OCI-M2 (cell line): ENCODE results near the gene SPON2.

Experiments used
- DNase-seq: peaks from one replicate; lab custom pipeline; 2025; ENCODE audit not compliant: unreplicated experiment; lab: John Stamatoyannopoulos, UW

SPON2 gene

DNA sequence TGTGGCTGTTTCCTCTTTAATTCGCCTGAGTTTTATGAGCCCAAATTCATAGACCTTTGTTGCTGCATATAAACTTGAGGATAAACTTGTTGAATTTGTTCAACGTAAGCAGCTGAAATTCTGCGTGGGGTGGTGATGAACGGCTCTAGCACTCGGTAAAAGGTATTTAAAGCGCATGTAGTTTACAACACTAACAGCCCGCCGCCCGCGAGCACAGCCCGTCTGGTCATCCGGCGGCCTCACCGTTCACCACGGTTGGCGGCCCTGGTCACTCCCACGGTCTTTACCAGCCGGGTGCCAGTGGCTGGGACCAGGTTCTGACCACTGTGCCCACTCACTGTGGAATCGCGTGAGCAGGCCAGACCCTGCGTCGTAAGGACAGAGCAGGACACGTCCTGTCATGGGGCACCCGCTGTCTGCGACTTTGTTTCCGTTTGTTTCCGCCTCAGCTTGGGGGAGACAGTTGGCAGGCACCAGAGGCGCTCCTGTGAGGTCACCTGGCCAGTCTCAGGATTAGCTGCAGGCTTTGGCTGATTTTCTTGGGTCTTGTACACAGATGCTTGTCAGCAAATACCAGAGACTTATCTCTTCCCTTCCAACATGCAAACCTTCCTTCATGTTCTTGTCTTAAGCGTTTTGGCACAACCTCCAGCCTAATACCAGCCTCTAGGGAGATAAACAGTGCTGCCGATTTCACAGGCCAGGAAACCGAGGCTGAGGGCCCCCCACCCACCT is 36.8 kb upstream of the SPON2 start:
- DNase-seq: no peak

DNA sequence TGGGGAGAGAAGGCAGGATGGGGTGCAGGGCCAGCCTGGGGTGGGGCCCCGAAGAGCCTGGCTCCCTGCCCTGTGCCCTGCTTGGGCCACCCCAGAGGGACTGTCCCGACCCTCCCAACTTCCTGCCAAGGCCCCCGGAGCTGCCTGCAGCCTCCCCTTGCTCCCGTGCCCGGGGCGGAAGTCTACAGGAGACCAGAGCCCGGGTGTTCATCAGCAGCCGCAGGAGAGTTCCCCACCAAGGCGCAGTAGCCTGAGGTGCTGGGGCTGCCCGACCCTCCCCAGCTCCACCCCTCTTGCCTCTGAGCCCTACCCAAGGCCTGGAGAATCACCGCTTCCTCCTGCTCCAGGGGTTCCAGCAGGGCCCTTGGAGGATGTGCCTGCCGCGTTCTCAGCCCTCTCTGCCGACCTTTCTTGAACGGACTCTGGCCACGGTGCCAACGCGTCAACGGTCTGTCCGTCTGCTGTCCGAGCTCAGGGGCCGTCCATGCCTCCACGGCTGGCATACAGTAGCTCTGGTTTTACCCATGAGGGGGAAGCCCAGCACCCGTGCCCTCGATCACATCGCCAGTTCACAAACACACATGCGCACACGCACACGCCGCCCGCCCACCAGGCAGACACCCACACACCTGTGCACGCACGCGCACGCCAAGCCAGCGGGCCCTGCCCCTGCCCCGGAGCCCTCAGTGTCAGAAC is 36.0 kb upstream of the SPON2 start:
- DNase-seq: no peak

DNA sequence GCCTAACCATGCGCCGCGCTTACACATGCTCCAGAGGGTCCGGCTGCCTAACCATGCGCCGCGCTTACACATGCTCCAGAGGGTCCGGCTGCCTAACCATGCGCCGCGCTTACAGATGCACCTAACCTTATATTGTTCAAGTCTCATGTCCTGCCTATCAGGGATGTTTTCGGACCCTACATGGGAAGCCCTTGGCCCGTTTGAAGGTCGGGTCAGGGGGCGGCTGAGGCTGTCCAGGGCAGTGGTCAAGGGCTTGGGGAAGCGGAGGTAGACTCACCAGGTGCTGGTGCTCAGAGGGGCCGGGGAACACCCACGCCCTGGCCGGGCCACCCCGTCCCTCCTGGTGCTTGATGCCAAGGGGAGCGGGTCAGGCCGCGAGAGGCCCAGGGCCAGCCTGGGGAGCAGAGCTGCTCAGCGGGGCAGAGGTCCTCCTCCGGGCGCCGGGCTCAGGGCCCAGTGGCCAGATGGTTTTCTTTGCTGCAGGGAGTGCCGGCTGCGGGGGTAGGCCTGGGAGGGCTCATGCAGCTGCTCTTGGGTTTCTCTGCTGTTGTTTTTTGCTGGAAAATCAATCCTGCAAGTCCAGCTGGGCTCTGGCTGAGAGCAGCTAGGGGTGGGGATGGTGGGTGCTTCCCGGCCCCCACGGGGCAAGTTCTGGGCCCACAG is 35.4 kb upstream of the SPON2 start:
- no peak for DNase-seq

DNA sequence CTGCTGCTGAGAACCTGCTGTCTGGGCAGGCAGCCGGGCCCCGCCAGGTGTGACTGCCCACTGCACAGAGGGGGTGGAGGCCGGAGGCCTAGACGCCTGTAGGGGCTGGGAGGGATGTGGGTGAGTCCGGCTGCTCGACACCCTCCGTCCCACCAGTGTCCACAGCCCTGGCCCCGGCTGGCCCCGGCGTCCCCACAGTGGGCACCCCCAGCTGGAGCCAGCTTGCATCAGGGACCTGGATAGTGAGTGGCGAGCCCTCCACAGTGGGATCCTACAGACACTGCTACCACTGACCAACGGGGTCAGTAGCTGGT is 34.7 kb upstream of the SPON2 start:
- DNase-seq: no peak

DNA sequence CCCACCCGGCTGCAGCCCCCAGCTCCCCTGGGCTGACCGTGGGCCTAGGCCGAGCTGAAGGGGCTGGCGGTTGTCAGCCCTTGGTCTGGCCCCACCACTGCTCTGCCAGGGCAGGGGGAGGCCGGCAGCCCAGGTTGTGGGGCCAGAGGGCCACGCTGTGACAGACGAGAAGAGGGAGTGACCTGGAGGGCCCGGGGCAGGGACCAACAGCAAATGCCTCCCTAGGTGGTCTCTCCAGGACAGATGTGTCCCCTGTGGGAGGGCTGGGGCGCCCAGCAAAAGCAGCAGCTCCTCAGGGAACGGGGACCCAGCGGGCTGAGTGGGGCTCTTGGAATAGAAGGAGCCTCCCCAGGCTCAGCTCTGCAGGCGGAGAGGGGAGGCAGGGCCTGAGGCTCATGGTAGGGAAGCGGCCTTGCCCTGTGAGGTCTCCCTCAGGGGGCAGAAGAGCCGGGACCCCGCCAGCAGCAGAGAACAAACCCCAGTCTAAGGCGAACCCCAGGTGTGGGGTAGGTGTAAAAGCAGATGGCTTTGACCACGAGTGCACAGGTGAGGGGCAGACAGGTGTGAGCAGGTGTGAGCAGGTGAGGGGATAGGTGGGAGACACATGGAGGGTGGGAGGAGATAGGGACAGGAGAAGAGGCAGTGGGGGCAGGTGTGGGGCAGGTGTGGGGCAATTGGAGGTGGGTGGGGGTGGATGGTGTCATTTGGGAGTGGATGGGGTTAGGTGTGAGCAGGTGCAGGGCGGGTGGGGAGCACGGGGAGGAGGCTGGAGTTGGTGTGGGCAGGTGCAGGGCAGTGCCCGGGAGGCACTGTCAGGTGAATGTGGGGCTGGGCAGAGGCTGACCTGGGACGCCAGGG is 34.1 kb upstream of the SPON2 start:
- no peak for DNase-seq

DNA sequence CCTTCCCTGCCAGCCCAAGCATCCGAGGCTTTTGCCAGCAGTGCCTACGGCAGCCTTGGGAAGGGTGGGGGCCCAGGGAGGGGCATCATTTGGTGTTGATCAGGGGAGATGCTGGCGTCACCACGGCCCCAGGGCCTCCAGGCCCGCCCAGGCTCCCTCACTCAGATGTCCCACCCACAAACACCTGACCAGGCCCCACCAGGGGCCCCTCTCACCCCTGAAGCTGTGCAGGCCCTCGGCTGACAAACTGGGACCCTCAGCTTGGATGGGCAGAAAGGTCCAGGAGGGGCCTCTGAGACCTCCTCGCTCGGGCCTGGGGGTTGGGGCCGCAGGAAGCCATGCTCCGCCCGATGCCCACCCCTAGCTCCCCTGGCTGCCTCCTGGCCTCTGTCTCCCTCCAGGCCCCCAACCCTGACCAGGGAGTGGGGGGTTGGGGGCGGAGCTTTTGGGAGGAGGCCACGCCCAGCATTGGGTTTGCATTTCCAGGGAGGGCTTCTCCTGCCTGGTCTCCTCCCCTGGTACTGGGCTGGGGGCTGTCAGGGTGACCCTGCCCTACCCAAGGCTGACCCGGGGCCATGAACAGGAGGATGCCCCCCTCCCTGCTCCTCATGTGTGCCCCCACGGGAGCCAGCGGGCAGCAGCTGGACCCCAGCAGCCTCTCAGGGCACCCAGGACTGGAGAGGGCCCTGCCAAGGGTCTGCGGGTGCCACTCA is 33.4 kb upstream of the SPON2 start:
- no peak for DNase-seq

DNA sequence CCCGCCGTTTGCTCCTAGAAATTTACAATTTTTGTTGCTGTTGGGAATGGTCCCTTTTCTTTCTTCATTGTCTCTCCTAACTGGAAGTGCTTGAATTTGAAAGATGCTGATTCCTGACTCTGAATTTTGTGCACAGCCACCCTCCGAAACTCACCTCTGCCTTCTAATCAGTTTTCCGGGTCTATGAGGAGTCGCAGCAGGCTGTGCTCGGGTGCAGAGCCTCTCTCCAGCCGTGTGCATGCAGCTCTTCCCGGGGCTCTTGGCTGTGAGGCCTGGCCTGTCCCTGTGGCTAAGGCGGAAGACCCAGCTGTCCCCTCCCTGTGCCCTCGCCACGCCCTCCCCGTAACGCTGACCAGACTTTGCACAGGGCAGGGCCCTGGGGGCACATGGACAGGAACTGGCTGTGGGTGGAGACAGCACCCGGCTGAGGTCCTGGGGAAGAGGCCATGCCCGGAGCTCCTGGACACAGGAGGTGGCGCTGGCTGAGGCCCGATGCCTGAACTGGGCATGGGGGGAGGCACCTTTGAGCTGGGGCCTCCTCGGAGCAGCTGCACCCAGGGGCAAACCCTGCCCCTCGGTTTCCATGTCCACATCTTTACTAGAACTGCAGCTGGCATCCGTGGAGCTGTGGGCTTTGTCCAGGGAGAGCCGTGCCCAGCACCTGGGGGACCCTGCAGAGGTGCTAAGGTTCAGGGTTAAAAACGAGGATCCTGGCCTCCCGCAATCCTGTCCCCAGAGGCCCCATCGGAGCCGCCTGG is 32.6 kb upstream of the SPON2 start:
- no peak for DNase-seq

DNA sequence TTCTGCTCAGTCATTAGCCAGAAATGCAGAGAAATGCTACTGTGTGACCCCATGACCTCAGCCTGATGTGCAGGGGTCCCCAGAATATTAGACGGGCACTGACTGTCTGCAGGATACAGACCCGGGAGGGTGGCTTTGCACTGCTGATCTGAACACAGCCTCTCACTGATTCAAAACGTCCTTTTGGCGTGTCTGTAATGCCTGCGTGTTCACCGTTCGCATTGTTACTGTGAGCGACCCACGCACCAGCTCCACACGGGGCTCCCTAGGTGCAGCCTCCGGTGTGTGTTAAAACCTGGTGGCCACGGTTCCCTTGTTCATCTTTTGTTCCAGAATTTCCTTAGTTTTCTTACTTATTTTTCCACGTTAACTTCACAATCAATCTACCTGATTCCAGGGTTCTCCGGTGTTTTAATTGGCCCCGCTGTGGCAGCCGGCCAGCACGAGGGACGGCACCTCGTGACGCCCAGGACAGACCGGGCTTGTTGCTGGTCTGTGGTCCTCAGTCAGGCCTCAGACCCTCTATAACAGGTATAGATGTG is 32.0 kb upstream of the SPON2 start:
- DNase-seq: no peak

DNA sequence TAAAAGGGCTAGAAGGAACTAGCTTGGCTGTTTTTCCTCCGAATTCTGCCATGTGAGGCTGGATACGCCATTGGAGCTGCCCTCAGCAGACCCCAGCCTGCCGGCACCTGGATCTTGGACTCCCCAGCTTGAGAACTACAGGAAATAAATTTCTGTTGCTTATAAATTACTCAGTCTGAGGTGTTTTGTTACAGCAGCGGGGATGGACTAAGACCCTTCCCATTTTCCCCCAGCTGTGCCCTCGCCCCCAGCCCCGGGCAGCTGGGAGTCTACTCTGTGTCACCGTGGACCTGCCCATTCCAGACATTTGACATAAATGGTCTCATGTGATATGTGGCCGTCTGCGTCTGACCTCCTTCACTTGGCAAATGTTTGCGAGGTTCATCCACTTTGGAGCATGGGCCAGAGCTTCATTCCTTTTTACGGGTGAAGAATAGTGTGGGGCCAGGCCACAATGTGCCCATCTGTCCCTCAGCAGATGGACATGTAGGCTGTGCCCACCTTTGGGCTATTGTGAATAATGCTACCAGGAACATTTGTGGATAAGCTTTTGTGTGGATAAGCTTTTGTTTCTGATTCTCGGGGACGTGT is 30.7 kb upstream of the SPON2 start:
- no peak for DNase-seq

DNA sequence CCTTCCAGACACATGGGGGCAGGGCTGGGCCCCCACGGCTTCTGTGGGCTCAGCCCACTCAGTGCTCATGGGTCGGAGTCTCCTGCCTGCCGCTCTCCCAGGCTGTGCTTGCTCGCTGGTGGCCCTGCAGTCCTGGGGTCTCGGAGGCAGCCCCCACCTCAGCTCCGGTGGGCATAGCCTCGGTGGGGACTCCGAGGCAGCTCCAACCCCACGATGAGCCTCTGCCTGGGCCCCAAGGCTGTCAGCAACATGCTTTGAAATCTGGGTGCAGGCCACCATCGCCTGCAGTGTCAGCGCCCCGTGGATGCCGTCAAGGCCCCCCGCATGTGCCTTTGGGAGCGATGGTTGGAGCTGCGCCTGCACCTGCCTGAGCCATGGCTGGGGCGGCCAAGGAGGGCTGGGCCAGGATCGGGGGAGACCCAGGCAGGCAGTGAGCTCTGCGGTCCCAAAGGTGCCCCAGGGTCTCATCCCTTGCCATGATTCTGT is 30.2 kb upstream of the SPON2 start:
- DNase-seq: no peak

DNA sequence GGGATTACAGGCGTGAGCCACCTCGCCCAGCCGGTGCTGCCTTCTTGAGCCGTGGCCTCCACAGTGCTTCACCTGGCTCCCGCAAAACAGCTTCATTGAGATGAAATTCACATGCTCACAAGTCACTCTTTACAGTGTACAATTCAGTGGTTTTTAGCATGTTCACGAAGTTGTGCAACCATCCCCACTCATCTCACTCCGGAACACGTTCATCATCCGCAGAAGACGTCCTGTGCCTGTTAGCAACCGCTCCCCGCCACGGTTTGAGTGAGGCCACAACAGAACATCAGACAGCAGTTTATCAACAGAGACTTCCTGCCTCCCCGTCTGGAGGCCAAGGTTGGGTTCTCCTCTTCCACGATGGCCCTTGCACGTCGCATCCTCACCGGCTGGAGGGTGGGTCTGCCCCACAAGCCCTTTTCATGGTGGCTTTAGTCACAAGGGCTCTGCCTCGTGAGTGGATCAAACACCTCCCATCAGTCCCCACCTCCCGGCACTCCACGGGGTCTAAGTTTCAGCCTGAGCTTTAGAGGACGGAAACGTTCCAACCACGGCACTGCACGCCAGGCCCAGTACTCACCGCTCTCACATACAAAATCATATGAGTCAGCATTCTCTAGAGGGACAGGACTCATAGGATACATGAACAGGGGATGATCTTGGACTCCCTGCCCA is 29.6 kb upstream of the SPON2 start:
- DNase-seq: no peak

DNA sequence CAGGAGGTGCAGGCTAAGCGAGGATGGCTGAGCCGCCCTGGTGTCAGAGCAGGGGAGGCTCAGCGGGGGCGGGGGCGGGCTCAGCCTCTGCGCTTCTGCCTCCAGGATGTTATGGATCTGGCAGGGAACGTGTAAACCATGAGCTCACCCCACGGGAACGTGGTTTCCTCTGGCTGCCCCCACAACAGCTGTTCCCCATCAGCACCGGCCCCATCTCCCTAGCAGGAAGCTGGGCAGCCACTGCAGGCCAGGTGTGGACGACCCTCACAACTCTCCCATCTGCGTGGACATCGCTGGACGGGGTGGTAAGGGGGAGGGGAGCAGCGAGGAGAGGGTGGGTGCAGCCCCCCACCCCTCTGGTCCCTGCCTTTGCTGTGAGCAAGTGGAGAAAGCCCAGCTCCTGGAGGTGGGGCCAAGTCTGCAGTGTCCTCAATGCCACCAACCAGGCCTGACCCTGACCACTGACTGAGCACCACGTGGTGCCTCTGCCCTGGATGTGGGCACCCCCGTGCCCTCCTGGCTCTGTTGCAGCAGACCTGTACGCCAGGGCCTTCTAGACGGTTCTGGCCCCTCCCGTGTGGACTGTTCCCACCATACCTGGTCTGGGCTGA is 28.1 kb upstream of the SPON2 start:
- no peak for DNase-seq

DNA sequence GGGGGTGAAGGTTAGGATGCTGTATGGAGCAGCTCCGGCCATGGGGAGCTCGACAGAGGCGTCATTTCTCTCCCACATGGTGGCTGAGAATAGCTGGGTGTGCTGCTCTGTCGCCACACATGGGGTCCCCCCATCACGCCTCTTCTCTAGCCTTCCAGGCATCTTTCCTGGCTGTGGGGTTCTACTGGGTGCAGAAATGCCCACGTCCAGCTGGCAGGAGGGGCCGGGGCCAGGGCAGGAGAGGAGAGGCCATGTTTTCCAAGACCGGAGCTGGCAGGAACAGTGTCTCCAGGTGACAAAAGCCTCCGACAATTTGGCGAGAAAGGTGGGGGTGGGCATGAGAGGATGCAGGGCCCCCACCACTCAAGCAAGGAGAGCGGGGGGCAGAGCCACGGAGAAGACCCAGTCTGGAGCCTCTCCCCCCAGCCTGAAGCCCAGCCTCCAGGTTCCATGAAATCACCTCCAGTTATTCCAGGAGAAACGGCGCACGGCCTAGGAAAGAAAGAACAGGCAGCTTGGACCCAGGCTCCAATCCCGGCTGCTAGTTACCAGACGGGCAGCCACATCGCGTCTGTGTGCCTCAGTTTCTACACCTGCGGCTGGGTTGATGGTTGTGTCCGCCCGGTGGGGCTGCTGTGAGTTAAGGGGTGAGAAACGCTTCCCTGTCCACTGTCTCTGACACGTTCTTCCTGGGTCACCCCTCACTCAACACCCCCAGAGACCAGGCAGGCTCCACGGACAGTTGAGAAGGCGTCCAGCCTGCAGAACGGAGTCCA is 27.4 kb upstream of the SPON2 start:
- no peak for DNase-seq

DNA sequence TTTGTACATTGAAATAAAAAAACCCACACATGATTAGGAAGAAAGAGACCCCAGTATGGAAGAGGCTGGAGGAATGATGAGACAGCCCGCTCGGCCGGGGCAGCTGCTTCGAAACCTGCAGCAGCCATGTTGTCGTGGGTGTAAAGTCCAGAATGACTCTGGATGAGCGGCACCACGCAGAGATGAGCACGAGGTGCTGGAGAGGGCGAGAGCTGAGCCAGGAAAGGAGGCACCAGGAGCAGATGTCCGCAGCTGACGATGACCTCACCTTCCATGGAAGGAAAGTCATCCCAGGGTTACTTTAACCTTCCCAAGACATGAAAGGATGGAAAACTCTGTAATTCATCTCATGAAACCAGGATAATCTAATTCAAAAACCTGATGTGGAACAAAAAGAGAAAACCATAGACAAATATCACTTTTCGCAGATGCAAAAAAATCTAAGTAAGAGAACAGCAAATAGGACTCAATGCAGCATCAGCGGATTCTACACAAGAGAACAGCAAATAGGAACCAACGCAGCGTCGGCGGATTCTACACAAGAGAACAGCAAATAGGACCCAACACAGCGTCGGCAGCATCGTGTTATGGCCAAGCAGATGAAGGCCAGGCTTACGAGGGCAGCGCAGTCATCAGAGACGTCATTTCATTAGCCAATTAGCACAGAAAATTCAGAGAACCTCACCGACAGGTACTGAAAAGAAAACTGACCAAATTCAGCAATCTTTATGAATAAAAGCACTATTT is 25.9 kb upstream of the SPON2 start:
- no peak for DNase-seq

DNA sequence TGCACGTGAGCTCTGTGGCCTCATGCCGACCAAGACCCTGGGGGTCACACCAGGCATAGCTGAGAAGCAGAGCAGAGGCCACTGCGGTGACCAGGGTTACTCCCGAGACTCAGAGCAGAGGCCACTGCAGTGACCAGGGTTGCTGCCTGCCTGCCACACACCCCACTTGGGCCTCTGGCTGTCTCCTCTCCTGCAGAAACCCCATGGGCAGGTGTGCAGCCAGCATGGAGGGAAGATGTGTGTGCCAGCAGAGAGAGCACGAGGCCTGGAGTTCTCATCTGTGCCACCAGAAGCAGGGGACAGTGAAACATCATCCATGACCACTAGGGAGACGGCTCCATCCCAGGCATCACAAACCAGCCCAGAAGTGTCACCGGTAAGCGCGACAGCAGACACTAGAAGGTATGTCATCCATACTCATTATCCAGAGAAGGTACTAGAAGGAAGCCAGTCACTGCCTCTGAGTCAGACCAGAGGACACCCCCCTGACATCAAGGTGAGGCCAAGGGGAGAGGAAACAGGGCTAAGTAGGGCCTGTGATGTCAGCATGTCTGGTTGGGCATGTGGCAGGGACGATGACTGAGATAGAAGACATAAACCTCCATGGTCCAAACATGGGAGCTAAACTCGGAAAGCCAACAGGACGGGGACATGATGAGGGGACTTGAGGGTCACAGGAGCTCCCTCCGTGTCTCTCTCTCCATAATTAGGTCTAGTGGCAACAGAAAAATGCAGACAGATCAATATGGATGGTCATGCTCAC is 24.2 kb upstream of the SPON2 start:
- DNase-seq: no peak

DNA sequence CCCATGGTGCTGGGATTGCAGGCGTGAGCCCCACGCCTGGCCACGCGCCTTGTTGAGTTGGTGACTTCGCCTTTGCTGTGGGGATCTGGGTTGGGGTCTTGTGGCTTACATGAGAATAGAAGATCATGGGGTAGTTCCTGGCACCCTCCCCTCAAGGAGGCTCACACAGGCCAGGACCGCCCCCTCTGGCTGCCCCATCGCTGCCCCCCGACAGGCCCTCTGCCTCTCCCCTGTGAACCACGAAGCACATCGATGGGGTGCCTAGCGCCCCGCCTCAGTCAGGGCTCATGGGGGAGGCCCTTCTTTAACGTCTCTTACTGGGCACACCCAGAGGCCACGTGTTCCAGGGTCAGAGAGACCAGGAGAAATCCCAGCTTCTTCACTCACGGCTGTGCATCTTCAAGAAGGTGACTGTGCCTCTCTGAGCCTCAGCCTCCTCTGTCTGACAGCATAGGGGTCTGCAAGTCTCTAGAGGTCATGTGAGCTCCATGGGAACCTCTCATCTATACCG is 23.6 kb upstream of the SPON2 start:
- no peak for DNase-seq
